Measurements from ENCODE around the gene CA5A.
A peak's percentile ranks its signal among the peaks of the same experiment; 100 is the strongest.
"Not testable (repeated sequence)": the region's sequence is repeated elsewhere in the genome, so short reads cannot be mapped to it uniquely, and the experiment has no call there.

CA5A gene

DNA sequence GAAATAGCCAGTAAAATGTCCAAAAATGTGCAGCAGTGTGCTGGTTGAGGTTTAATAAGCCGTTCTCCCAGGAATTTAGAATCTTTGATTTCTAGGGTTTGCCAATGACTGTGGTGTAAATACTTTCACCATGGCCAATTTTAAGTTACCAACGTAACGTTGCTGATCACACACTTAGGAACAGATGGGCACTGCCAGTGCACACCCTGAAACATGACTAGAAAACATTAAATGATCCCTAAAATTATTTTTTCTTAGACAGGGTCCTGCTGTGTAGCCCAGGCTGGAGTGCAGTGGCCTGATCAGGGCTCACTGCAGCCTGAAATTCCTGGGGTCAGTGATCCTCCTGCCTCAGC is 3.2 kb downstream of the CA5A start:
- no peaks in the 10 kb centered on the region for H3K36me3 Mint-ChIP-seq (ENCODE audit: insufficient read depth)
- H3K4me3 Mint-ChIP-seq, result no peak overlapping the region
- no peak for DNase-seq
- peaks cover 0 to 5% of the 10 kb centered on the region in 2 donors for H3K27me3 Mint-ChIP-seq
- H3K9me3 Mint-ChIP-seq, result no peaks in the 10 kb centered on the region
- no peaks in the 10 kb centered on the region for H3K4me1 Mint-ChIP-seq (ENCODE audit: low read depth in 2 of 2)
- ATAC-seq (replicated peaks), result no peak
- H3K27ac Mint-ChIP-seq, result no peak overlapping the region

- not testable (repeated sequence) for DNase-seq; H3K27ac Mint-ChIP-seq; H3K36me3 Mint-ChIP-seq (ENCODE audit: insufficient read depth)
Observed at GRCh38 chr16:87932475-87933139, 3.7 kb downstream of the CA5A start.

GRCh38 chr16:87931504-87931903 is 4.8 kb downstream of the CA5A start:
- H3K27ac Mint-ChIP-seq, result no peak overlapping the region
- no peak for DNase-seq
- ATAC-seq (replicated peaks), result no peak

More at GRCh38 chr16:87932475-87933139, 3.7 kb downstream of the CA5A start:
- not testable (repeated sequence) for ATAC-seq (replicated peaks); H3K9me3 Mint-ChIP-seq; H3K27me3 Mint-ChIP-seq; H3K4me1 Mint-ChIP-seq (ENCODE audit: low read depth in 2 of 2); H3K4me3 Mint-ChIP-seq

DNA sequence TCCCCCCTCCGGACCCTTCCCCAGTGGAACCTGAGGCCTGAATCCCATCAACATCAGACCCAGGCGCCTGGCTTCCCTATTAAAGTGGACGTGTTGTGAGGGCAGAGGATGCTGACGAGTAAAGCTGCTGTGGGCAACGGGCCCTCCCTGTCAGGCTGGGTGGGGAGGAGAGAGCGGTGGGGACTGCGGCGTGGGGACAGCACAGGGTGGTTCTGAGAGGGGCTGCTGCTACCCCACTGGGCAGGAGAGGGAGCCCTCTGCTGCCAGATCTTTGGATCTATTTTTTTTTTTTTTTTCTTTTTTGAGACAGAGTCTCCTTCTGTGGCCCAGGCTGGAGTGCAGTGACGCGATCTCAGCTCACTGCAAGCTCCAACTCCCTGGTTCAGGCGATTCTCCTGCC is 5.9 kb downstream of the CA5A start:
- DNase-seq (no peak), ATAC-seq (replicated peaks) (no peak)
- H3K9me3 Mint-ChIP-seq, result no peaks in the 10 kb centered on the region
- H3K27me3 Mint-ChIP-seq, result peaks cover 7 to 23% of the 10 kb centered on the region in 2 donors
- peaks cover 3% of the 10 kb centered on the region for H3K36me3 Mint-ChIP-seq (ENCODE audit: insufficient read depth)
- no peak overlapping the region for H3K27ac Mint-ChIP-seq
- H3K4me3 Mint-ChIP-seq, result no peak overlapping the region
- peaks cover 0 to 5% of the 10 kb centered on the region in 2 donors for H3K4me1 Mint-ChIP-seq (ENCODE audit: low read depth in 2 of 2)

More at GRCh38 chr16:87931504-87931903, 4.8 kb downstream of the CA5A start:
- Mint-ChIP-seq H3K4me3 (no peak overlapping the region), H3K27me3 (peaks cover 3 to 14% of the 10 kb centered on the region in 2 donors), H3K9me3 (no peaks in the 10 kb centered on the region), H3K36me3 (ENCODE audit: insufficient read depth) (no peaks in the 10 kb centered on the region), H3K4me1 (ENCODE audit: low read depth in 2 of 2) (peaks cover 0 to 1% of the 10 kb centered on the region in 2 donors)

DNA sequence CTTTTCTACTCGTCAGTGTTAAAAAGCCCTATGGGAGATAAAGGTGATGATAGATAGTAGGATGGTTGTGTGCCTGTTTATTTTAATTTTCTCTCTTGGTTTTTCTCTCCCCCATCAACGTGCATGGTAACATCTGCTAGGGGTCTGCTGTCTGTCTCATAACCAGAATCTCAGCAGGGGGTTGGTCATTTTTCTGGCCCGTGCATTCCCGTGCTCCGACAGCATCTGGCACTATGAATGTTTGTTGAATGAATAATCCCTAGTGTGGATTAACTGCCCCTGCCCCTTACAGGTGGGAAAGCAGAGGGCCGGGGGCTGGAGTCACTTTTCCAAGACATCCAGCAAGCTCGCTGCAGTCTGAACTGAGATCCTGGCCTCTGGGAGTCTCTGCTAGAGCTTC is 6.3 kb downstream of the CA5A start:
- Mint-ChIP-seq H3K27me3 (peaks cover 9 to 27% of the 10 kb centered on the region in 2 donors), H3K36me3 (ENCODE audit: insufficient read depth) (peaks cover 3% of the 10 kb centered on the region), H3K27ac (no peak overlapping the region), H3K4me3 (no peak overlapping the region), H3K4me1 (ENCODE audit: low read depth in 2 of 2) (peaks cover 0 to 5% of the 10 kb centered on the region in 2 donors), H3K9me3 (no peaks in the 10 kb centered on the region)
- DNase-seq (no peak), ATAC-seq (replicated peaks) (no peak)

- H3K9me3 Mint-ChIP-seq, result no peaks in the 10 kb centered on the region
- no peak overlapping the region for H3K27ac Mint-ChIP-seq
- no peak for DNase-seq
- no peak overlapping the region for H3K4me3 Mint-ChIP-seq
- H3K27me3 Mint-ChIP-seq, result peaks cover 18 to 32% of the 10 kb centered on the region in 2 donors
- no peak for ATAC-seq (replicated peaks)
- peaks cover 0 to 5% of the 10 kb centered on the region in 2 donors for H3K4me1 Mint-ChIP-seq (ENCODE audit: low read depth in 2 of 2)
- peaks cover 3% of the 10 kb centered on the region for H3K36me3 Mint-ChIP-seq (ENCODE audit: insufficient read depth)
Observed at GRCh38 chr16:87927195-87927562, 9.2 kb downstream of the CA5A start.

DNA sequence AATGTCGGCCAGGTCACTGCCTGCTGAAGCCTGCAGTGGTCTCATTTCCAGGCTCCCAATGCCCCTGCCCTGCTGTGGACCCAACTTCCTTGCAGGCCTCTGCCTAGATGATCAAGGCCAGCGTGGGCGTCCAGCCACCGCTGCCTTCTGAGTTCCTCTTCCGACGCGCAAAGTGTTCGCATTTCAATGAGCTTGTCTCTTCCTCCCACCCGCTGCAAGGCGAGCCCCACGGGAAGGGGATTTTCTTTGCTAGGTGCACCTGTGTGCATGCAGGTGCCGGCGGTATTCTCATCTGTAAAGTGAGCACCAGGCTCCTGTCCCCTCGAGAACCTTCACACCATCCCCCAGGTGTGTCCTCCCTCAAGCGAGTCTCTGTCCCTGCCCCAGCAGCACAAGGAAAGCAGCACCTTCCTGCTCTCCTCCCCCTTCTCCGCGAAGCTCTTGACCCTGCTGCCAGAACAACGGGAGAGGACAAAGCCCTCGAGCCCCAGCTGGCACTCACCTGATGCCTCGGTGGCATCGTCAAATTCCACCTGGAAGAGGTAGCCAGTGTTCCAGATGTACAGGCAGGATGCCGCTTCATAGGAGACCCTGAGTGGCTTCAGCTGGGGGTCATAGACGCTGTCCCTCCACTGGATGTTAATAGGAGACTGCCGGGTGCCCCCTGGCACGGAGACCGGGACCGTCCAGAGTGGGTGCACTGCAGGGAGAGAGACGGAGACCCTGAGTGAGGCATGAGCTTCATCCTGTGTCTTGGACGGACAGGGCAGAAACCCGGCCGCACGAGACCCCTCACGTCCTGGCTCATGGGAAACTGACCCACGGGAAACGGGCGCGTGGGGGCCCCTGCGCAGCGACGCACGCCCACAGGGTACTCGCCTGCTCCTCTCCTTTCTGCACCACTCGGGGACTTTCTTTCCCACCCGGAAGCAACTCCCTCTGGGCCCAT is 9.8 kb downstream of the CA5A start:
- DNase-seq (no peak), ATAC-seq (replicated peaks) (no peak)
- Mint-ChIP-seq H3K27me3 (peaks cover 18 to 32% of the 10 kb centered on the region in 2 donors), H3K9me3 (no peaks in the 10 kb centered on the region), H3K27ac (peak overlapping the region in 1 of 2 donors; percentile 65), H3K4me1 (ENCODE audit: low read depth in 2 of 2) (peaks cover 0 to 5% of the 10 kb centered on the region in 2 donors), H3K36me3 (ENCODE audit: insufficient read depth) (peaks cover 3% of the 10 kb centered on the region), H3K4me3 (peak overlapping the region in 1 of 2 donors; percentile 38)

DNA sequence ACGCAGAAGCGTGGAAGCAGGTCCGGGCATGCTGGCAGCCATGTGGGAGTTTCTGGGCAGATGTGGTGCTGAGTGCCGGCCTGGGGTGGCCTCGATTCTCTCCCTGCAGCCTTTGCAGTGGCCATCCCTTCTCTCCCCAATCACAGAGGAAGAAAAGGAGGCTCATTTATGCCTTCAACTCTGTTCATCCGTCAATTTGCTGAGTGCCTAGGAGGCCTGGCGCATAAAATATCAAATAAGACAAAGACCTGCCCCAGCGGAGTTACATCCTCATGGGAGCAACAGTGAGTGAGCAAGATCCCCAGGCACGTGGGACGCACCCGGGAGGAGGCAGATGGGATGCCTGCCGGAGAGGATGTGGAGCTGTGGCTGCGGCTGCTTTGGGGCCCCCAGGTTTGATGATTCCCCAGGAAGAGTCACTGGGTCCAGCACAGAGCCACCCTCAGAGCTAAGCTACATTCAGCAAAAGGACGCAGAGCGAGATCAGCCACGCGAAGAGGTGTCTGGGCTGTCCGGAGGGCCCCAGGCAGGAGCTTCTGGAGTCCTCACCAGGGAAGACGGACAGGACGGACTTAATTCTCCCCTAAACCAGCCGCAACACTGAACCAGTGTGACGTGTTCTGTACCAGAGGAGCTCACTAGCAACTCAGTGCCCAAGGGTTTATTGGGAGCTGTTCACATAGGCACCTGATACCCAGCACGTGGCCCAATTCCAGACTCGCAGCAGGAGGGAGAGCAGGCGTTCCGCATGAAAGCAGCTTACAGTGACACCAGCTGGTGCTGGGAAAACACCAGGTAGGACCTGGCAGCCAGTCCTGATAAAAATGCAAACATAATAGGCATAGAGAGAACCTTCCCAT is 11.3 kb downstream of the CA5A start:
- H3K27ac Mint-ChIP-seq, result no peak overlapping the region
- peaks cover 0 to 5% of the 10 kb centered on the region in 2 donors for H3K4me1 Mint-ChIP-seq (ENCODE audit: low read depth in 2 of 2)
- DNase-seq, result no peak
- peaks cover 18 to 32% of the 10 kb centered on the region in 2 donors for H3K27me3 Mint-ChIP-seq
- no peak for ATAC-seq (replicated peaks)
- no peaks in the 10 kb centered on the region for H3K9me3 Mint-ChIP-seq
- H3K36me3 Mint-ChIP-seq (ENCODE audit: insufficient read depth), result peaks cover 3% of the 10 kb centered on the region
- no peak overlapping the region for H3K4me3 Mint-ChIP-seq

- ATAC-seq (replicated peaks), result peak; percentile 24
Observed at GRCh38 chr16:87924041-87924810, 12.1 kb downstream of the CA5A start.

DNA sequence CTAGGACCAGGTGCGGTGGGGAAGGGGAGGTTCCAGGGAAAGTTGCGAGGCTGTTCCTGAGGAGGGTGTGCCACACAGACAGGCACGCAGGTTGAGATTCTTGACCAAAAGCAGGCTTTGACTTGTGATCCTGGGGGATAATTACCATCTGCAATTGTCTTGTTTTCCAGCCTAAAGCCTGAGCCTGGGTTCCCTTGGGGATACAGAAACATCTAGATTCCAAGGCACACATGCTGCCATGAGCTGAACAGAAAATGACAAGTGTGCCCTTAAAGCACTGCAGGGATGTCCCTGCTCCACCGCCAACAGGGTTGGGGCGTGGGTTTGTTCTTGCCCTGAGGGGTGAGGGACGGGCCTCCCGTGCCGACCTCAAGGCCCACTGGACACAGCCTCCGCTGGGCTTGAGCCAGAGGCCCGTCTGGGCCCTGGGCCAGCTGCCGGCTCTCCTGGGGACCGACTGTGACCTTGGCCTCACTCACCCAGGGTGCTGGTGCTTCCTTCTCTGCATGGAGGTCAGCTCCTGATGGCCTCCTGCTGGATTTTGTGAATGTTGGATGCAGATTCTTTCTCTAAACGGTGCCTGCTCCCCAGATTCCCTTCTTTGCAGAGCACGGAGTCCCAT is 14.0 kb downstream of the CA5A start:
- no peak overlapping the region for H3K4me3 Mint-ChIP-seq
- no peak for DNase-seq
- H3K27ac Mint-ChIP-seq, result no peak overlapping the region
- H3K36me3 Mint-ChIP-seq (ENCODE audit: insufficient read depth), result peaks cover 6% of the 10 kb centered on the region
- H3K4me1 Mint-ChIP-seq (ENCODE audit: low read depth in 2 of 2), result peaks cover 0 to 7% of the 10 kb centered on the region in 2 donors
- ATAC-seq (replicated peaks), result no peak
- H3K27me3 Mint-ChIP-seq, result peaks cover 25 to 50% of the 10 kb centered on the region in 2 donors
- no peaks in the 10 kb centered on the region for H3K9me3 Mint-ChIP-seq

More at GRCh38 chr16:87924041-87924810, 12.1 kb downstream of the CA5A start:
- no peak overlapping the region for H3K4me3 Mint-ChIP-seq
- H3K9me3 Mint-ChIP-seq, result no peaks in the 10 kb centered on the region
- DNase-seq, result no peak
- H3K27me3 Mint-ChIP-seq, result peaks cover 18 to 32% of the 10 kb centered on the region in 2 donors
- H3K27ac Mint-ChIP-seq, result no peak overlapping the region
- H3K36me3 Mint-ChIP-seq (ENCODE audit: insufficient read depth), result peaks cover 3% of the 10 kb centered on the region
- peaks cover 0 to 5% of the 10 kb centered on the region in 2 donors for H3K4me1 Mint-ChIP-seq (ENCODE audit: low read depth in 2 of 2)

GRCh38 chr16:87921236-87921773 is 15.0 kb downstream of the CA5A start:
- H3K27ac Mint-ChIP-seq, result no peak overlapping the region
- H3K27me3 Mint-ChIP-seq, result peaks cover 20 to 39% of the 10 kb centered on the region in 2 donors
- H3K4me1 Mint-ChIP-seq (ENCODE audit: low read depth in 2 of 2), result peaks cover 0 to 4% of the 10 kb centered on the region in 2 donors
- H3K36me3 Mint-ChIP-seq (ENCODE audit: insufficient read depth), result peaks cover 6% of the 10 kb centered on the region
- no peak overlapping the region for H3K4me3 Mint-ChIP-seq
- DNase-seq (no peak), ATAC-seq (replicated peaks) (no peak)
- H3K9me3 Mint-ChIP-seq, result no peaks in the 10 kb centered on the region

DNA sequence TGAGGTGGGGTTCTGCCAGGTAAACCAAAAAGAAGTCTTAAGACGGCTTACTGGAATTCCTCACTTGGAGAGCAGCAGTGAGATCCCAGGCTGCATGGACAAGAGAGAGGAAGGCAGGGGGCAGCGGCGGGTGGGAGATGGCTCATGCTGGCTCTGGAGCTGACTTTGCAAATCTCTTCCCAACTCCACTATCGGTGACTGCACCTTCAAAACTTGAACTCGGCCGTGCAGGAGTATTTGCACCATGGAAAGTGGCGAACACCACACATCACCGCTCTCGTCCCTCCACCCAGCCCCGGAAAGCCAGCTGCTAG is 16.7 kb downstream of the CA5A start:
- Mint-ChIP-seq H3K4me1 (ENCODE audit: low read depth in 2 of 2) (peaks cover 0 to 2% of the 10 kb centered on the region in 2 donors), H3K4me3 (no peak overlapping the region), H3K9me3 (no peaks in the 10 kb centered on the region), H3K36me3 (ENCODE audit: insufficient read depth) (peaks cover 4% of the 10 kb centered on the region), H3K27ac (no peak overlapping the region), H3K27me3 (peaks cover 12 to 24% of the 10 kb centered on the region in 2 donors)
- DNase-seq (no peak), ATAC-seq (replicated peaks) (no peak)

Data from effector memory CD8-positive, alpha-beta T cell (primary cell).